Suppressor macrophage treated with lipopolysaccharide for 4 hours (primary cell): ENCODE data around the gene GALNT18.

Source experiments
- DNase-seq: peaks from one replicate; pipeline ENCODE4 v3.0.0-alpha.2; 2020

GALNT18 gene

DNA sequence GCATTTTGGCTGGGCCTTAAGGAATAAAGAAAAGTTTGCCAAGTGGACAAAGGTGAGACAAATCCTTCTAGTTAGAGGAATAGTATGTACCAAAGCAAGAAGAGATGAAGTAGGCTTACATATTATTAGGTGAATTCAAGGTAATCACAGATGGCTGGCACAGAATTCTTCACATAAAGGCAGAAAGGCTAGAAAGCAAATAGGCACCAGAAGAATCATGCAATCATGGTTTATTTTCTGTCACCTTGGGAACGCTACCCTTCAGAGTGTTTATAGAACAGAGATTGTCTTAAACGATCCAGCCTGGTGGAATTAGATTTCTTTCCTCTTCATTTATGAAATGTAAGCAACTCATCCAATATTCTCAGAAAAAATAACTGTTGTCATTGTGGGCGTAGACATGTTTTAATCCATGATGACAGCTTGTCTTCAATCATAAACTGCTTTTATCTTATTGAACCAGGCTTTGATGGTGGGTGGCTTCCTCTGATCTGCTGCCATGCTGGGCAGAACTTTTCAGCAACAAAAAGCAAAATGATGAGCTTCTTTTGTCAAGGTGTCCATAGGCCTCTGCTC, 219.8 kb downstream of the GALNT18 start:
- DNase-seq: no peak

- DNase-seq: peak; percentile 19
Measured at GRCh38 chr11:11400635-11401232, 221.1 kb downstream of the GALNT18 start.

DNA sequence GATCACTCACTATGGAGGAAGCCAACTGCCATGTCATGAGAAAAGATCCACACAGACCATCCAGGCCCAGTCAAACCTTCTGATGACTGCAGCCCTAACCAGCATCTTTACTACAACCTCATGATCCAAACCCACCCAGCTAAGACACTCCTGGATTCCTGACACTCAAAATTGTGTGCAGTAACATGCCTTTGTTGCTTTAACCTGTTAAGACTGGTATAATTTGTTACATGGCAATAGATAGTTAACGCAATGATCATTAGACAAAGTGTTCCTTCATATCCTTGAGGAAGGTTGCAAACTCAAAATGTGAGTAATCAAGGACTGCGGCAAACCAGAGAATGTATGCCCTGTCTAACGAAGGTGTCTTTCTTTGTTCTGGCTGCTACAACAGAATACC, 221.7 kb downstream of the GALNT18 start:
- DNase-seq: no peak

- DNase-seq: no peak
Measured at GRCh38 chr11:11397781-11398180, 224.0 kb downstream of the GALNT18 start.

GRCh38 chr11:11397036-11397415, 224.8 kb downstream of the GALNT18 start:
- no peak for DNase-seq

GRCh38 chr11:11396301-11397035, 225.3 kb downstream of the GALNT18 start:
- DNase-seq: peak; percentile 25

DNA sequence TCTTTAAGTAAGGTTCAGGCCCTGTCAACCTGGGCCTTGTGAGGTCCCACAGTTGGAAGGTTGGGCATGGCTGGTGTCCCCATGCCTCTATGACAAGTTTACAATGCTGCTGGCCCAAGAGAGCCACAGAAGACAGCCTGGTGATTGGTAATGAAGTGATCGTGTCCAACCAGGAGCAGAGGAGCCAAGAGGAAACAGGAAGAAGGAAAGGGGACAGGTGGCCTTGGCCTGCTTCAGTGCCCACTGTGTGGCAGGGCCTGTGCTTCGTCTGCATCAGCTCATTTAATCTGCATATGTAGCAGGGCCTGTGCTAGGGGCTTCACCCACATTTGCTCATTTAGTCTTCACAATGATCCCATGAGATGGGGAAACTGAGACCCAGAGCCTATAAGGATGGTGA, 226.7 kb downstream of the GALNT18 start:
- DNase-seq: no peak

GRCh38 chr11:11394241-11394640, 227.6 kb downstream of the GALNT18 start:
- no peak for DNase-seq

DNA sequence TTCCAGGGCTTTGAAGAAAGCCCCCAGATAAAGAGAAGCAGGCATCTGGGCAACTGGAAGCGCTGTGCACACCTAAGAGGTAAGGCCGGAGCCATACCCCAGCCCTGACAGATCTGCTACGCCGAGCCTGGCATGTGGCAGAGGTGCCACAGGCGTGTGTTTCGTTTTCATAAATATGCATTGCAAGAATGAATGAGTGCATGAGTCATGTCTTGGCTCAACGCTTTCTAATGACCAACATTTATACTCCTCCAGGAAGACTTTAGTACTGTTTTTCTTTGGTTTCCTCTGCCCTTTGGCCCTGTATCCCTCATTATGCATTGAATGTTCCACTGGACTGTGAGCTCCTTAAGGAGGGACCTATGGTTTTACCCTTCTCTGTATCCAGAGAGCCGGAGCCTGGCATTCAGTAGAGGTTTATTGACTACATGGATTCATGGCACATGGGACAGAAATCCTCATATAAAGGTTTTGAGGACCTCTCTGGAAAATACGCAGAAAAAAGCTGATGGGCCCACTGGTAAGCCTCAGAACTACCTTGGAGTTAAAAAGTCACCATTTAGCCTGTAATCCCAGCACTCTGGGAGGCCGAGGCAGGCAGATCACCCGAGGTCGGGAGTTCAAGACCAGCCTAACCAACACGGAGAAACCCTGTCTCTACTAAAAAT, 229.9 kb downstream of the GALNT18 start:
- DNase-seq: no peak

GRCh38 chr11:11391169-11391568, 230.6 kb downstream of the GALNT18 start:
- no peak for DNase-seq

DNA sequence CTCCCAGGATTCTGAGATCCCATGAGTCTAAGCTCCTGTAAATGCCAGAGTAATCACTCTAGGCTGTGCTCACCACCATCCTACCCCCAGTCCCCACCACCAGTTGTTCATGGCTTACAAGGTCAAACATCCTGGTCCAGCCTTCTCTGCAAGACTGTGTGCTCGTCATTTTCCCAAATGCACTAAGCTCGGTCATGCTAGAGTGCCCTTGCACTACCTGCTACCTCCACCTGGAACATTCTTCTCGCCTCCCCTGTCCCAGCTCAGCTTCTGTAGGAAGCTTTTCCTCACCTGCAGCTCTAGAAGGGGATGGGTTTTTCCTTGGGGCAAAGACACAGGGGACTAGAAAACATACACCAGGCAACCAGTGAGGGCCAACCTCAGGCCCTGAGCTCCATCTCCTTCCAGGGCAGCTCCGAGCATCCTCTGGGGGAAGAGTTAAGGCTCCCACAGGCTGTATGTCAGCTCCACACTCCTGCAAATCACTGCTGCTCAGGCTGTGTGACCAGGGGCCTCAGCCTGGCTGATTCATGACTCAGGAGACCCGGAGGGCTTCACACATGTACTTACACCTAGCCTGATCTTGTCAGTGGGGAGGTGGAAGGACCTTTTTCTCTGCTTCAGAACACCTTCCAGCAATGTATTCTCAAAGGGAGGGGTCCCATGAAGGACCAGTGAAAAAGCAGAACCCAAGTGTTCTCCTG, 231.6 kb downstream of the GALNT18 start:
- no peak for DNase-seq

DNA sequence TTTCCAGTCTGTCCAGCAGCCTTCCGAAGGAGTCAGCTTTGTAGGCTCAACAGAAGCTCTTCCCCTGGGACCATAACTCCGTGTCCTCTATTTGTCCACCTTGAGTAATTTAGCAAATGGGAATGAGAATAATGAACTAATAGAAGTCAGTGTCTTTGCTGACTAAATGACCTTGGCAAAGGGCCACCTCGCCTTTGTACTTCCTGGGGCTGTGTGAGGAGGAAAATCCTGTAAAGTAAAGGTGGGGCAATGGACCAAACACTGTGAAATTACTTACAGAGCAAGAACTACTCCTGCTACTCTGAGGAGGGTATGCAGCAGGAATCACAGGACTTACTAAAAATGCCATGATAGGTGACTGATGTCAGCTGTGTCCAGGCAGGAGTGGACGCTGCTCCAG, 232.6 kb downstream of the GALNT18 start:
- no peak for DNase-seq

DNA sequence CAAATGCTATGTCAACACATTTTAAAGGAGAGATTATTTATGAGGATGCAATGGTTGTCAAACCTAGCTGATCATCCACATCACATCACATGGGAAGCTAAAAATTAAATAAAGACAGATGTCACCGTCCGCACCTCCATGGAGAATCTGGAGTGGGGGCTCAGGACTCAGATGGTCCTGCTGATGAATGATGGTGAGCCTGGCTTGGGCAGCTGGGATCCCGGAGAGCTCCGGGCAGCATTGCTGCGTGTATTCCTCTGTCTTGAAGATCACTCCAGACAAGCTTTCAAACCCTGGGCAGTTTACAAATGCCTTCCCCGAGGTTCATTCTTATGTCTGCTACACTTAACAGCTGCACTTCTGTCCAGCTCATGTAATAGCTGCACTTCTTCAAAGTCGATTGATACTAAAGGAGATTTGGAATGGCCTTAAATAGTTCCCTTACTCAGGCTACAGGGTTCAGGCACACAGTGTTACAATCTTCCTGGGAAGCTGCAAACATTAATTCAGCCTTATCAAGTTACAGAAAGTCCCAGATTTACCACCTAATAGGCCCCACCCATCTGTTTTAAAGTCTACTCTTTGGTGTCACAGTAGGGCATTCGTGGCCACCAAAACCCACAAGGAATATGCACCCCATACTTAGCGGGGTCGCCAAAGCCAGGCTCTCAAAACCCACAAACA, 234.0 kb downstream of the GALNT18 start:
- no peak for DNase-seq

DNA sequence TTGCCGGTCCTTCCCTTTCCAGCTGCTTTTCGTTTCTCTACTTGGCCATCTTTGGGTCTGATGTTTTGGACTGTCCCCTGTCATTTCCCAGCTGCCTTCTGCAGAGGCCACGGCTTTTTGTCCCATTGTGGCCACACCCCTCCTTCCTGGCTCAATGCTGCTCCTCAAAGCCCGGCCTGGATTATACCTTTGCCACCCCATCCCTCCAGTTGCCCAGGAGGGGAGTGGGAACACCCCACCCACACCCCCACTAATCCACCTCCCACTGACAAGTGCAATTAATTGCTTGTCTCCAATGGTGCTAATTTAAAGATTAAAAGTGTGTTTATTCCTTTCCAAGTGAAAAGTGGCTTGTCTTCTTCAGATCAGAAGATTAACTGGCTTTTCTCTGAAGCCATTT, 234.6 kb downstream of the GALNT18 start:
- no peak for DNase-seq

DNA sequence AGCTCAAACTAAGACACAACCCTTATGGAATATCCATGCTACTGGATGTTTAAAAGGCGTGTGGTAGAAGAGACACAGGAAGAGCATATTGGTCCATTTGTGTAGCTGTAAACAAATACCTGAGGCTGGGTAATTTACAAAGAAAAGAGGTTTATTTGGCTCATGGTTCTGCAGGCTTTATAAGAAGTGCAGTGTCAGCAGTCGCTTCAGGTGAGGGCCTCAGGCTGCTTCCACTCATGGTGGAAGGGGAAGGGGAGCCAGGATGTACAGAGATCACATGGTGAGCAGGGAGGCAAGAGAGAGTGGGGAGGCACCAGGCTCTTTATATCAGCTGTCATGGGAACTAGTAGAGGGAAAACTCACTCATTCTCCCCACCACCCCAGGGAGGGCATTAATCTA, 237.0 kb downstream of the GALNT18 start:
- no peak for DNase-seq

DNA sequence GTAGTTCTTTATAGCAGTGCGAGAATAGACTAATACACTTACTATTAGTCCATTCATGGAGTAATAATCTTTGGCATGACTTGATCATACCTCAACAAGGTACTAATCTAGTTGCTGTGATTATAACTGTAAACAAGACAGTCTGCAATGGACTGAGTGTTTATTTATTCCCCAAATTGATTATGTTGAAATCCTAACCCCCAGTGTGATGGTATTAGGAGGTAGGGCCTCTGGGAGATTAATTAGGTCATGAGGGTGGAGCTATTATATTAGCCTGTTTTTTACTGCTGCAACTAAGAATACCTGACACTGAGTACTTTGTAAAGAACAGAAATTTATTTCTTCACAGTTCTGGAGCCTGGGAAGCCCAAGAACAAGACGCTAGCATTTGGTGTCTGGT, 237.8 kb downstream of the GALNT18 start:
- DNase-seq: no peak

GRCh38 chr11:11382858-11383532, 238.8 kb downstream of the GALNT18 start:
- no peak for DNase-seq

- DNase-seq: no peak
Measured at GRCh38 chr11:11381471-11382105, 240.2 kb downstream of the GALNT18 start.

- no peak for DNase-seq
Measured at GRCh38 chr11:11380883-11381282, 240.9 kb downstream of the GALNT18 start.

DNA sequence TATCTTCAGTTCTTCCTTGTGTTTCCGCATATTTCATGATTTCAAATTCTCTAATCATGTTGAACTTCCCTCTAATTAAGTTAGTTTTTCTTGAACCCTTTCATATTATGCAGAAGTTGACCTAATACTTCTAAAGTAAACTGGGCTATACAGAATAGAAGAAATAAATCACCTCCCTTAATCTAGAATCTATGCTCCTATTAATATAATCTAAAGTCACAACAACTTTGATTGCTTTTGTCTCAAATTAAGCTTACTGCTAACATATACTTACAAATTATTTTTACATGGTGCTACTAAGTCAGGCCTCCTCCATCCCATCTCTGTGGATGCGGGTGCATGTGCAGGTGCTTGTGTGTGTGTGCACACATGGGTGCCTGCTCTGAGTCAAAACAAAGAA, 241.5 kb downstream of the GALNT18 start:
- no peak for DNase-seq

GRCh38 chr11:11379661-11380060, 242.1 kb downstream of the GALNT18 start:
- no peak for DNase-seq
